AG08395 (cell line): ENCODE measurements around the gene ANO10.
"Not testable (repeated sequence)": the region's sequence is repeated elsewhere in the genome, so short reads cannot be mapped to it uniquely, and the experiment has no call there.

Source experiments
- DNase-seq: peaks from one replicate; pipeline ENCODE4 v3.0.0; 2012; ENCODE audit warnings: mixed read lengths, low spot score

ANO10 gene

GRCh38 chr3:43473737-43474136, 148.1 kb downstream of the ANO10 start:
- DNase-seq = no peak

GRCh38 chr3:43473244-43473643, 148.6 kb downstream of the ANO10 start:
- no peak for DNase-seq

GRCh38 chr3:43468133-43468532, 153.7 kb downstream of the ANO10 start:
- DNase-seq = no peak

- no peak for DNase-seq
Measured at GRCh38 chr3:43465109-43465508, 156.7 kb downstream of the ANO10 start.

- DNase-seq = not testable (repeated sequence)
Measured at GRCh38 chr3:43462566-43462965, 159.2 kb downstream of the ANO10 start.

- DNase-seq = no peak
Measured at GRCh38 chr3:43461345-43461744, 160.5 kb downstream of the ANO10 start.

- not testable (repeated sequence) for DNase-seq
Measured at GRCh38 chr3:43457038-43457437, 164.8 kb downstream of the ANO10 start.

- DNase-seq = peak; percentile 72
Measured at GRCh38 chr3:43455233-43455632, 166.6 kb downstream of the ANO10 start.

- no peak for DNase-seq
Measured at GRCh38 chr3:43453981-43454380, 167.8 kb downstream of the ANO10 start.

GRCh38 chr3:43451670-43452254, 170.0 kb downstream of the ANO10 start:
- DNase-seq = no peak

GRCh38 chr3:43448098-43448497, 173.7 kb downstream of the ANO10 start:
- no peak for DNase-seq

GRCh38 chr3:43445820-43446219, 176.0 kb downstream of the ANO10 start:
- no peak for DNase-seq

- DNase-seq = no peak
Measured at GRCh38 chr3:43442872-43443395, 178.9 kb downstream of the ANO10 start.

- no peak for DNase-seq
Measured at GRCh38 chr3:43436507-43437140, 185.2 kb downstream of the ANO10 start.

GRCh38 chr3:43435706-43436105, 186.1 kb downstream of the ANO10 start:
- no peak for DNase-seq

- DNase-seq = no peak
Measured at GRCh38 chr3:43434431-43434830, 187.4 kb downstream of the ANO10 start.

GRCh38 chr3:43432462-43432861, 189.3 kb downstream of the ANO10 start:
- DNase-seq = no peak

- no peak for DNase-seq
Measured at GRCh38 chr3:43426388-43426787, 195.4 kb downstream of the ANO10 start.

GRCh38 chr3:43425829-43426228, 196.0 kb downstream of the ANO10 start:
- DNase-seq = no peak

- DNase-seq = no peak
Measured at GRCh38 chr3:43423639-43424038, 198.2 kb downstream of the ANO10 start.

- no peak for DNase-seq
Measured at GRCh38 chr3:43423142-43423541, 198.7 kb downstream of the ANO10 start.

GRCh38 chr3:43418601-43419272, 203.1 kb downstream of the ANO10 start:
- no peak for DNase-seq

GRCh38 chr3:43417133-43417532, 204.7 kb downstream of the ANO10 start:
- DNase-seq = no peak
